HG02840 (cell line): ENCODE measurements around the gene QRFP.

Experiments
- ATAC-seq: cut with Tn5 transposase; IDR thresholded peaks from one replicate; pipeline ENCODE4 v1.9.1; 2021; ENCODE audit warnings: mild to moderate bottlenecking, moderate library complexity, moderate number of reproducible peaks; ENCODE audit not compliant: unreplicated experiment, low FRiP score

QRFP gene

DNA sequence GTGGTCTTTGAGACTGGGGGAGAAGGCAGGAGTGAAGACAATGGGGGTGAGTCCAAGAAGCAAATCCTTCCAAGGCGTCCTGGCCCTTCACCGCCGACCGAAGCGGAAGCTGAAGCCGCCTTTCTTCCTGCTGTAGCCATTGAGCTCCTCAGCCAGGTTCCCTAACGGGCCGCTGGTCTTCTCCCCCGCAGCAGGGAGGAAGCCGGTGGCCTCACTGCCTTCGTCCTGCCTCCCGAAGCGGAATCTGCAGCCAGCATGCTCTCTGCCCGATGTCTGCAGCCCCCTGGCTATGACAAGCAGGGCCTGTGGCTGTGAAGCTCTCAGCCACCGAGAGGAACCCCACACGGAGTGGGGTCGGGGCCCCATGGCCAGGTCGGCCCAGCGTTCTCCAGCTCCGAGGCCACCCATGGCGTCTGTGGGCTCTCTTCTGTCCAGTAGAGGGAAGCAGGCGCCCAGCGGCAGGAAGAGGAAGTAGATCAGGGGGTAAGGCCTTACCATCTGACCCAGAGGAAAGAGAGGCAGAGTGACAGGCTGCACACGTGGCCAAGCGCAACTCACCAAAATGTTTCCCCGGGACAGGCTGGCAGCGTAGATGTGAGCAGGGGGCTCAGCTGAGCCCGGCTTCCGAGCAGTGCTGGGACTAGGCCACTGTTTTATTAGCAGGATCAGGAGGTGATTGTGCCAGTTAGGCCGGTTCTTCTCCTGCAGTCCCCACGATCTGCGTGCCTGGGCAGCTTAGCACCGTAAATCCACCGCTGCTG lies 3.1 kb downstream of the QRFP start:
- ATAC-seq, result no peak

DNA sequence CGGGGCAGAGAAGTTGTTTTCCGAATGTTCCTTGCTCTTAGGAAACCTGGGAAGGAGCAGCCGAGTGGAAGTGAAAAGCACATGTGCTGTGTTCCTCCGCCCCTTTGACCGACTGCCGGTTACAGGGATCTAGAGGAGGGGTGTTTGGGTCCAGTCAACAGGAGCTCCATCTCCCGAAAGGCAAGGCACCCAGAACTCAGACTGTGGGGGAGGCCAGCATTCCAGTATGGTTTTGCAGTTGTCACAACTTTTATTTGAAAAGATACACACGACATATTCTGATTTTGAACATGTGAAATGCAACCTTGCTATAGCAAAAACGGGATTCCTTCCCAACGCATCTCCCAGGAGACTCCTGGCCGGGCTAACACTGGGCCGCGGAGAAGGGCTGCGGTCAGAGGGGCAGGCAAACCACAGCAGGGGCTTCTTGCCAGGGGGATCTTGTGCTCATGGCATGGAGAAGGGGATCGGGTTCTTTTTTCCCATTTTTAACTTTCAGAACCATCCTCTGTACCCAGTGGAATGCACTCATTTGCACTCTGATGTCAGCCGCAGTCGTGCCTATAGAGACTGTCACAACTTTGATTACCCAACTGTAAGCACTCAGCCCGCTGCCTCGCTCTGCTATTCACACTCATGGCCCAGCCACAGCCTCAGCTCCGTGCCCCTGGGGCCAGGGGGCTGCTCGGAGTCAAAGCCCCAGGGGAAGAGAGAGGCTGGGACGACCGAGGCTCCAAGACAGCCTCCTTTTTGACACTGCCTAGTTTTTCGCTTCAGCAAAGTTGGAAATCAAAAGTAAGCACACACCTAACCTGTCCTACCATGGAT lies 3.9 kb downstream of the QRFP start:
- ATAC-seq, result no peak

DNA sequence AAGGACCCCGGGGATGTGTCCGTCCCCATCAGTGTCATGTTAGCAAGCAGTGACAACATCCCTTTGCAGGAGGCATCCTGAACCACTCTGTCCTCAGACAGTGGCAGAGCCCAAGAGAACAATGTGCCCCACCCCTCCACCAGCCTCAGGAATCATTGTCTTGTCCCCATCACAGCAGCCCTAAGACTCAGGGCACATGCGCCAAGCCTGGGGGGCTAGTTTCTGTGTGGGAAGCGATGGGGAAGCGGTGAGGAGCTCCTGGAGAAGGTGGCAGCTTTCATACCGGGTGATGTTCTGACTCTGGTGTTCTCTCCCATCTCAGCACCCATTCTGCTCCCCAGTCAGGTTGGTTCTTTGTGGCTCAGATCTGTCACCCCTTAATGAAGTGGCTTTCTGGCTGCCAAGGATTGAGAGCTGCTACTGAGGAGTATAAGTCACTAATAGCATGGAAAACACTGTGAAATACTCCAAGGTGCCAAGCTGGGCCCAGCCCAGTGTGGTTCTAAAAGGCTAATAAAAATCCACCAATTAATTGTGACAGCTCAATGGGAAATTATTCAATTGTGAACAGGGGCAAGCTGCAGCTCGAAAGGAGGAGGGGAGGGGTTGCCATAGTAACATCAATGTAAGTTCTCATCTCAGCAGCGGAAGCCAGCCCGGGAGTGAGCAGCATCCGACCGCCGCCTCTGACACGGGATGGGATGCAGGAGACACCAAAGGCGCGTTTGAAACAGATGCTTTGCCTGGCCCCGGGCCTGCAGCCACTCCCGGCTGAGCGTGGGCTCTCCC lies 4.7 kb downstream of the QRFP start:
- no peak for ATAC-seq

DNA sequence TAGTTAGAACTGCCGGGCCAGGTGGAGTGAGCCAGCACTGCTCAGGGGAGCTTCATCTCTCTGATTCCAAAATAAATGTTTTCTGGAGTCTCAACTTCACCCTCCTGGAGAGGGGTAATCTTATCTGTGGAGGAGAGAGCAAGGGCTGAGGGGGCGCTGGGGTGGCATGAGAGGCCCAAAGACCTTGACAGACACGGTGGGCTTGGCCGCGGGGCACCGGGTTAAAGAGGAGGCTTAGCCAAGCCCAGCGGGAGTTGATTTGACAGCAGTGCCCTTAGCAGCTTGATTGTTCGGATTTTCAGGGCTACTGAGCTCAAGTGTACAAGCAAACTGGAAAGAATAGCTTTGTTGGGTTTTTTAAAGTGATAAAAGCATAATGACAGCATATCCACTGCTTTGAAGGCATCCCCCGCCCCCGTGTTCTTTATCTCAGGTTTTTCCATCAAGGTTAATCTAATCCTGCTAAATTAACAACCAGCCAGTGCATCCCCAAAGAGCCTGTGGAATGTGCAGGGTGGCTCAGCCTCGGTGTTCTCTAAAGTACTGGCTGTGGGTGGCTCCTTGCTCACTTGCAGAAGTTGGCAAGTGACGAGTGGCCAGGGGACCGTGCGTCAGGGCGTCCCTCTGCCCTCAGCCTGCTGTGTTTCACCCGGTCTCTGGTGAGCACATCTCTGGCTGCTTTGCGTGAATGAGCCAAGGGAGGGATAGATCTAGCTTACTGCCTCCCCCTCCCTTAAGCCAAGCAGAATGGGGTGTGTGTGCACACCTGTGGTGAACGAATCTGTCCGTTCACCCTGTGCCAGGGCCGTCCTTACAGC lies 5.5 kb downstream of the QRFP start:
- ATAC-seq, result no peak

DNA sequence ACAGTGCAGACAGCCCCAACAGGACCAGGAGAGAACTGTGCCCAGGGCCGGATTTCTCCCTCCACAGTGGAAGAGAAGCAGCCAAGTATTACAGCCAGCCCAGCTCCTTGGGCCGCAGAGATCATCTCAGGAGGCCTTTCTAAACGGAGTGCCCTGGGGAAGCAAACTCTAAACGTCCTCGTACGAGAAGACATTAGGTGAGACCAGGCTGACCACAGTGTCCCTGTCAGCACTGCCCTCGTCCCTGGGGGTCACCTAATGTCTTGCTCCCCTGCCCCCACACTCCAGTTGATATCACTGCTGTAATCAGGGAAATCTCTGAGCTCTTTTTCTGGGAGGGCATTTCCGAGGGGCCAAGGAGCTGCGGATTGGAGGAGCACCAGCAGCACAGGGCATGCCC lies 6.5 kb downstream of the QRFP start:
- ATAC-seq, result no peak

DNA sequence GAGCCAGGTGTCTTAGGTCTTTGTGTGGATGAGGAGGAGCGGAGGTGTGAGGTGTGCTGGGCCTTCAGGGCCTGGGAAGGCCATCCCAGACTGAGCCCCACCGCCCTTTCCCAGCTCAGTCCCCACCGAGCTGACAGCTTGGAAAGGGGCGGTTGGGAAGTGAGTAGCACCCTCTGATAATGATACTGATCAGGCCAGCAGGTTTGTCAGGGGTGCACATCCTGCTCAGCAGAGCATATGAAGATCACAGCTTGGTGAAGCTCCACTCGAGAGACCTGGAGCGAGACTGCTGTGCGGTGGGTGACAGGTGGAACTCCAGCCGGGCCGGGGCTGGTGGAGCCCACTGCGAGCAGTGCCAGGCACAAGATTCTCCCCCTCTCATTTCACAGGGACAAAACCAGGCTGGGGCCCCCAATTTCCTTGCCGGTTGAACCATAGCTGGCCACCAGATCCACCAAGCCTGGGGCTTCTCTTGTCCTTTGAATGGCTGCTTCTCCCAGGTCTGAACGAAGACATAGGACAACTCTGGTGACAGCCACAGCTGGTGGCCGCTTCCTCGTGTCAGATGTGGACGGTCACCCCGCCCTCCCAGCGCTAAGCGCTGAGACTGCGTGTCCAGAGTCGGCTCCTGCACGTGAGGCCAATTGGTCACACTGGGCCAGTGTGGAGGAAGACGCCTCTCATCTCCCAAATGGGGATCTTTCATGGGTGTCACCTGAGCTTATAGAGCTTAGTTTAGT lies 8.3 kb downstream of the QRFP start:
- no peak for ATAC-seq

DNA sequence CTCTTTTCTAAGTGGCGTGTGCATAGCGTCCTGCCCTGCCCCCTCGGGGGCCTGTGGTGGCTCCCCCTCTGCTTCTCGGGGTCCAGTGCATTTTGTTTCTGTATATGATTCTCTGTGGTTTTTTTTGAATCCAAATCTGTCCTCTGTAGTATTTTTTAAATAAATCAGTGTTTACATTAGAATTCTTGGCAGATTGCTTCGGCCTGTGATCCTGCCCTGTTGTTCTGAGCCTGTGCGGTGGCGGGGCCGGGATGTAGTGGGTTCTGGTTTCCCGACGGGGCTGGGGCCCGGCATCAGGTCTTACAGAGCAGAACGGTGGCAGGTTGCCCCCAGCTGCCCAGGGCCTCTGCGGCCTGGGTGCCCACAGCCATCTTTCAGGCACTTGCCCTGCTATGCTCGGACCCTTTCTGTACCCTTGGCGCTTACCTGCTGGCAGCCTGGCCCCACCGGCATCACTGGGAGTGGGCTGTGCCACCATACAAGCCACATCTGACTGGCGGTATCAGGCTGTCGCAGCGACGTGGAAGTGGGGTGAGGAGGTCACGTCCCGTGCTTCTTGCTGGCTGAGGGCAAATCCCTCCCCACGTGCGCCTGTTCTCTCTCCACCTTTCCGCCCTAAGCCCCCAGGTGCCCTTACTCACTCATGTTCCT lies 9.0 kb downstream of the QRFP start:
- ATAC-seq, result no peak

DNA sequence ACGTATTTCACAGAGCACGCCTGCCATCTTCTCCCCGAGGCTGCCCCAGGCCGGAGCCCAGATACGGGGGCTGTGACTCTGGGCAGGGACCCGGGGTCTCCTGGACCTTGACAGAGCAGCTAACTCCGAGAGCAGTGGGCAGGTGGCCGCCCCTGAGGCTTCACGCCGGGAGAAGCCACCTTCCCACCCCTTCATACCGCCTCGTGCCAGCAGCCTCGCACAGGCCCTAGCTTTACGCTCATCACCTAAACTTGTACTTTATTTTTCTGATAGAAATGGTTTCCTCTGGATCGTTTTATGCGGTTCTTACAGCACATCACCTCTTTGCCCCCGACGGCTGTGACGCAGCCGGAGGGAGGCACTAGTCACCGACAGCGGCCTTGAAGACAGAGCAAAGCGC lies 9.6 kb downstream of the QRFP start:
- no peak for ATAC-seq

DNA sequence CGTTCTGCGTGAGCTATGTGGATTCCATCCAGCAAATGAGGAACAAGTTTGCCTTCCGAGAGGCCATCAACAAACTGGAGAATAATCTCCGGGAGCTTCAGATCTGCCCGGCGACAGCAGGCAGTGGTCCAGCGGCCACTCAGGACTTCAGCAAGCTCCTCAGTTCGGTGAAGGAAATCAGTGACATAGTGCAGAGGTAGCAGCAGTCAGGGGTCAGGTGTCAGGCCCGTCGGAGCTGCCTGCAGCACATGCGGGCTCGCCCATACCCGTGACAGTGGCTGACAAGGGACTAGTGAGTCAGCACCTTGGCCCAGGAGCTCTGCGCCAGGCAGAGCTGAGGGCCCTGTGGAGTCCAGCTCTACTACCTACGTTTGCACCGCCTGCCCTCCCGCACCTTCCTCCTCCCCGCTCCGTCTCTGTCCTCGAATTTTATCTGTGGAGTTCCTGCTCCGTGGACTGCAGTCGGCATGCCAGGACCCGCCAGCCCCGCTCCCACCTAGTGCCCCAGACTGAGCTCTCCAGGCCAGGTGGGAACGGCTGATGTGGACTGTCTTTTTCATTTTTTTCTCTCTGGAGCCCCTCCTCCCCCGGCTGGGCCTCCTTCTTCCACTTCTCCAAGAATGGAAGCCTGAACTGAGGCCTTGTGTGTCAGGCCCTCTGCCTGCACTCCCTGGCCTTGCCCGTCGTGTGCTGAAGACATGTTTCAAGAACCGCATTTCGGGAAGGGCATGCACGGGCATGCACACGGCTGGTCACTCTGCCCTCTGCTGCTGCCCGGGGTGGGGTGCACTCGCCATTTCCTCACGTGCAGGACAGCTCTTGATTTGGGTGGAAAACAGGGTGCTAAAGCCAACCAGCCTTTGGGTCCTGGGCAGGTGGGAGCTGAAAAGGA lies 10.9 kb downstream of the QRFP start:
- ATAC-seq, result no peak

DNA sequence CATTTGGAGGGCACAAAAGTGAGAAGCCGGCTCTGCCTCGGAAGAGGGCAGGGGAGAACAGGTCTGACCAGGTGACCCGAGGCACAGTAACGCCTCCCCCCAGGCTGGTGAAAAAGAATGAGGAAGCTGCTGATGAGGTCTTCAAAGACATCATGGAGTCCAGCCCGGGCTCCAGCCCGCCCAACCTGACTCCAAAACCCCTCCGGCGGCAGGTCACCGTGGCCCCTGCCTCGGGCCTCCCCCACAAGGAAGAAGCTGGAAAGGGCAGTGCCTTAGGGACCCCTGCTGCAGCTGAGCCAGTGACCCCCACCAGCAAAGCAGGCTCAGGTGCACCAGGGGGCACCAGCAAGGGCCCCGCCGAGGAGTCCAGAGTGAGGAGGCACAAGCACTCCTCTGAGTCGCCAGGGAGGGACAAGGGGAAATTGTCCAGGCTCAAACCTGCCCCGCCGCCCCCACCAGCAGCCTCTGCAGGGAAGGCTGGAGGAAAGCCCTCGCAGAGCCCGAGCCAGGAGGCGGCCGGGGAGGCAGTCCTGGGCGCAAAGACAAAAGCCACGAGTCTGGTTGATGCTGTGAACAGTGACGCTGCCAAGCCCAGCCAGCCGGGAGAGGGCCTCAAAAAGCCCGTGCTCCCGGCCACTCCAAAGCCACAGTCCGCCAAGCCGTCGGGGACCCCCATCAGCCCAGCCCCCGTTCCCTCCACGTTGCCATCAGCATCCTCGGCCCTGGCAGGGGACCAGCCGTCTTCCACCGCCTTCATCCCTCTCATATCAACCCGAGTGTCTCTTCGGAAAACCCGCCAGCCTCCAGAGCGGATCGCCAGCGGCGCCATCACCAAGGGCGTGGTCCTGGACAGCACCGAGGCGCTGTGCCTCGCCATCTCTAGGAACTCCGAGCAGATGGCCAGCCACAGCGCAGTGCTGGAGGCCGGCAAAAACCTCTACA lies 11.8 kb downstream of the QRFP start:
- no peak for ATAC-seq

DNA sequence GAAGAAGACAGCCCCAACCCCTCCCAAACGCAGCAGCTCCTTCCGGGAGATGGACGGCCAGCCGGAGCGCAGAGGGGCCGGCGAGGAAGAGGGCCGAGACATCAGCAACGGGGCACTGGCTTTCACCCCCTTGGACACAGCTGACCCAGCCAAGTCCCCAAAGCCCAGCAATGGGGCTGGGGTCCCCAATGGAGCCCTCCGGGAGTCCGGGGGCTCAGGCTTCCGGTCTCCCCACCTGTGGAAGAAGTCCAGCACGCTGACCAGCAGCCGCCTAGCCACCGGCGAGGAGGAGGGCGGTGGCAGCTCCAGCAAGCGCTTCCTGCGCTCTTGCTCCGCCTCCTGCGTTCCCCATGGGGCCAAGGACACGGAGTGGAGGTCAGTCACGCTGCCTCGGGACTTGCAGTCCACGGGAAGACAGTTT lies 12.5 kb downstream of the QRFP start:
- no peak for ATAC-seq

DNA sequence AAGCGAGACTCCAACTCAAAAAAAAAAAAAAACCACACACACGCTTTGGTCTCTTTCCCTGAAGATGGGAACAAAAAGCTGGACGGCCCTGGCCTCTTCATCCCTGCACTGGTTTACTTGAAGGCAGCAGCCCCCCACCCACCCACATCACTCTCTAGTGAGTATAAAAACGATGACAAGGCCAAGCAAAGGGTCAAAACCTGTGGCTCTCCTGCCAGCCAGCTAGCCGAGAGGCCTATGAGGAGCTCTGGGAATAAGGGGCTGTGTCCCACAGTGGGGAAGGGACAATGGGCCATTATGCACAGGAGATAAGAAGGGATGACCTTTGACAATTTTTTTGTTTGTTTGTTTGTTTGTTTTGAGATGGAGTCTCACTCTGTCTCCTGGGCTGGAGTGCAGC lies 13.1 kb downstream of the QRFP start:
- no peak for ATAC-seq

DNA sequence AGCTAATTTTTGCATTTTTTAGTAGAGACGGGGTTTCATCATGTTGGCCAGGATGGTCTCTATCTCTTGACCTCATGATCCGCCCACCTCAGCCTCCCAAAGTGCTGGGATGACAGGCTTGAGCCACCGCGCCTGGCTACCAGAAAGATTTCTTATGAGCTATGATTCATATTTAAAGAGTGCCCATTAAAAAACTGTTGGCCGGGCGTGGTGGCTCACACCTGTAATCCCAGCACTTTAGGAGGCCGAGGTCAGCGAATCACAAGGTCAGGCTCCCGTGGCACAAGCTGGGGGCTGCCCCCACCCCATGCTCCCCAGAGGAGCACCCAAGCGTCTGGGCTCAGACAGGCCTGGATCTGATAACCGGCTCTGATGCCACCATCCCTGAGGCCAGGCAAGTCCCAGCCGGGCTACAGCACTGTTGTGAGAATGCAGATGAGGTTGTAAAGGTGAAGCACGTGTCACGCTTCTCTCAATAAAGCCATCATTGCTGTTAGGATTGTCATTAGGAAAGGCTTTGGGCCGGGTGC lies 13.9 kb downstream of the QRFP start:
- ATAC-seq, result no peak

DNA sequence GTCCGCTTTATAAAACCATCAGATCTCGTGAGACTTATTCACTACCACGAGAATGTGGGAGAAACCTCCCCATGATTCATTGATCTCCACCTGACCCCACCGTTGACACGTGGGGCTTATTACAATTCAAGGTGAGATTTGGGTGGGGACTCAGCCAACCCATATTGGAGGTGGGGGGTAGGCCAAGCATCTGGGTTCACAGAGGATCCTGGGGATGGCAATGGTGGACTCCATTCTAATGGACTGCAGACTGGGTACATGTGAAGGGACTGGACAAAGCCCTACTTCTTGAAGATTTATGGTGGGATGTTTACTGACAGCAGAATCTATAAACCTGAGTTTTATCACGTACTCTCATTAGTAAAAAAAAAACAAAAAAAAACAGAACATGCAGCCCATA lies 15.1 kb downstream of the QRFP start:
- ATAC-seq, result no peak

DNA sequence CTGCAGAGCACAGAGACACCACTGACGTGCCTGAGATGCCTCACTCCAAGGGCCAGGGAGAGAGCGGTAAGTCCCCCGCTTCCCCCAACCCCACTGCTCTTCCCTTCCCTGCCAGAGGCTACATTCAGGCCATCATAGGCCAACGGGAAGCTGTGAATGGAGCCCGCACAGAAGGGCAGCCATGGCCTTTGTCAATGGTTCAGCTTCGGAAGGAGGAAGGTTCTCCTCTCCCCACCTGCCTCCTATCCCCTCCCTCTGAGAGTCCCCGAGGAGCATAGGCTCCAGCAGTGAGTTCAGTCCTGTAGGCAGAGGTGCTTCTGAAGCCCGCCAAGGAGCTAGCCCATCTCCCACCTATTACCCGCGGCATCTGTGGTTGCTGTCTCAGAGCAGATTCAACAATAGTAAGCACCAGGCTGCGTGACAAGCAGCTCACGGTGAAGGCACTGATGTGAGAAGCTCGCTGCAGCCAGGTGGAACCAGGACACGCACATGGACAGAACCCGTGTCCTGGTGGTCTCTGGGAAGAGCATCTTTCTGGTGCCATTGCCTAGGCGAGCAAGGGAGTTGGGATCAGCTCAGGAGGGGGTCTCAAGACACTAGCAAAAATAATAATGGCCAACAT lies 15.9 kb downstream of the QRFP start:
- ATAC-seq, result no peak

DNA sequence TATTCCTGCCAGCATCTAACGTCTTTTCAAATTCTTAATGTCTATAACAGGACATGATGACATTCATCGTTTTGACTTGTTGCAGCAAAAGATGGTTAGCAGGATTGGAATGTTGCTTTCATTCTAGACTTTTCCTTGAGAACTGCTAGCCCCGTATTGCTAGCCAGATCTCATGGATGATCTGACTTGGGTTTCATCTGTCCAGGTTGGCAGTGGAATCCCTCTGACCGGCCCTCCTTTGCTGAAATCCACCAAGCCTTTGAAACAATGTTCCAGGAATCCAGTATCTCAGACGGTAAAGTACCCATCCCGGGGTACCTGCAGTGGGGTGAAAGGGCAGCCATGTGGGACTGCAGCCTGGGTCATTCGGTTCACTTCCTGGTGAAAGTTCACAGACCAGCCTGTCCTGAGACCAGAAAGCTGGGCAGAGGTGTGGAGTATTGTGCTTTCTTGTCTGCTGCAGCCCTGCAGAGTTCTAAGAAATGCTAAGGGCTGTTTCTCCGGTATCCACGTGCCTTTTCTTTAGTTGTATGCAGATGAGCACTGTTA lies 16.7 kb downstream of the QRFP start:
- no peak for ATAC-seq
